Fibroblast of lung (primary cell): ENCODE measurements around the gene CYTH1. TPM values are rescaled to one million over a fixed set of nuclear protein-coding genes. Genes with fewer than 3 reads are reported as not detected.
A peak's percentile ranks its signal among the peaks of the same experiment; 100 is the strongest.

ENCODE experiments used
- DNase-seq, 2 donors: peaks; one replicate each; pipeline versions ENCODE4 v3.0.0 to v3.0.0-alpha.2; 2010; ENCODE audit warnings: low read depth in 2 of 2
- H2AFZ ChIP-seq: 2 replicates; pipeline ENCODE4 v1.5.1; 2012; ENCODE audit warnings: low read length, control low read depth, inconsistent platforms
- H3K27ac ChIP-seq: 2 replicates; pipeline ENCODE4 v1.5.1; 2011; ENCODE audit warnings: low read length, control low read depth; ENCODE audit not compliant: insufficient read depth
- H3K27me3 ChIP-seq: 2 replicates; pipeline ENCODE4 v1.5.1; 2011; ENCODE audit warnings: mild to moderate bottlenecking, low read length; ENCODE audit not compliant: control insufficient read depth, insufficient read depth
- H3K36me3 ChIP-seq: 2 replicates; pipeline ENCODE4 v1.5.1; 2011; ENCODE audit warnings: low read length; ENCODE audit not compliant: control insufficient read depth, insufficient read depth
- H3K4me1 ChIP-seq: 2 replicates; pipeline ENCODE4 v1.5.1; 2011; ENCODE audit warnings: low read length; ENCODE audit not compliant: control insufficient read depth, insufficient read depth; ENCODE audit errors: extremely low read depth
- H3K4me2 ChIP-seq: 2 replicates; pipeline ENCODE4 v1.5.1; 2011; ENCODE audit warnings: low read length, control low read depth; ENCODE audit not compliant: insufficient read depth; ENCODE audit errors: extremely low read depth
- H3K4me3 ChIP-seq, 4 experiments: fragments of 200-600 bp in 1 of 4; sonication (generic) in 1 of 4; replicated peaks in 1 of 4; 2 replicates each; pipeline ENCODE4 v1.5.1; 2011 to 2016; ENCODE audit warnings: low read length in 4 of 4, low read depth in 3 of 4, mild to moderate bottlenecking in 3 of 4, control low read depth in 2 of 4, inconsistent platforms in 1 of 4, mixed read lengths in 1 of 4; ENCODE audit not compliant: insufficient read depth in 1 of 4; ENCODE audit errors: control extremely low read depth in 1 of 4
- H3K79me2 ChIP-seq: 2 replicates; pipeline ENCODE4 v1.5.1; 2012; ENCODE audit warnings: mild to moderate bottlenecking, low read length, inconsistent platforms; ENCODE audit not compliant: control insufficient read depth, insufficient read depth
- H3K9ac ChIP-seq: 2 replicates; pipeline ENCODE4 v1.5.1; 2011; ENCODE audit warnings: mild to moderate bottlenecking, low read length, control low read depth; ENCODE audit not compliant: insufficient read depth
- H3K9me3 ChIP-seq: 2 replicates; pipeline ENCODE4 v1.5.1; 2012; ENCODE audit warnings: low read depth, low read length; ENCODE audit not compliant: control insufficient read depth, insufficient read depth
- H4K20me1 ChIP-seq: 2 replicates; pipeline ENCODE4 v1.5.1; 2011; ENCODE audit warnings: low read length; ENCODE audit not compliant: control insufficient read depth, insufficient read depth; ENCODE audit errors: extremely low read depth
- CTCF ChIP-seq, 2 donors: IDR thresholded peaks in 1 of 2; conservative IDR thresholded peaks in 1 of 2; 1 replicate in 1 of 2; 2 replicates in 1 of 2; pipeline ENCODE4 v1.5.1; 2011 to 2012; ENCODE audit warnings: low read length in 2 of 2, control low read depth in 1 of 2, inconsistent platforms in 1 of 2, low read depth in 1 of 2, mild to moderate bottlenecking in 1 of 2
- EZH2 ChIP-seq: IDR thresholded peaks from 2 replicates; pipeline ENCODE4 v1.5.1; 2012; ENCODE audit warnings: low read length, control low read depth, mild to moderate bottlenecking; ENCODE audit errors: missing control alignments
- polyA plus RNA-seq, 2 donors: library from polyadenylated mRNA; depleted of rRNA in 1 of 2; stranded (reverse) in 1 of 2; unstranded in 1 of 2; fragments of >200 nt; gene quantifications; 2 replicates each; pipeline ENCODE4 v1.2.1, GENCODE V29; 2011 to 2012; ENCODE audit warnings: missing spikeins in 1 of 2
- total RNA-seq: library from RNA; depleted of rRNA; stranded (reverse); fragments of >200 nt; gene quantifications from 2 replicates; pipeline ENCODE4 v1.2.1, GENCODE V29; 2014

The CYTH1 gene
- total and polyA plus RNA-seq, 2 donors (not counting 1 experiment from before 2014, with no cell fraction given) = 8.9 to 9.9 TPM

- Histone ChIP-seq H3K36me3 (peaks cover 2% of the 10 kb centered on the region), H3K4me2 (no peak overlapping the region), H3K27ac (no peak overlapping the region), H3K9ac (no peak overlapping the region), H3K4me3 (no peak overlapping the region), H2AFZ (no peak overlapping the region), H3K4me1 (no peaks in the 10 kb centered on the region), H4K20me1 (no peaks in the 10 kb centered on the region), H3K9me3 (no peaks in the 10 kb centered on the region), H3K79me2 (no peaks in the 10 kb centered on the region), H3K27me3 (no peaks in the 10 kb centered on the region)
- DNase-seq = peak in 1 of 2 donors; percentile 84
- TF ChIP-seq CTCF (conservative IDR thresholded peaks at IDR 0.05 in 1 of 2, IDR thresholded peaks at IDR 0.05 in 1 of 2; ENCODE audit: low read depth in 1 of 2, low read length in 2 of 2) (no peak), EZH2 (no peak)
Observed at GRCh38 chr17:78706271-78706915, 75.7 kb downstream of the CYTH1 start.

- Histone ChIP-seq H4K20me1 (no peaks in the 10 kb centered on the region), H3K9ac (no peak overlapping the region), H3K79me2 (no peaks in the 10 kb centered on the region), H3K36me3 (peaks cover 2% of the 10 kb centered on the region), H3K4me3 (no peak overlapping the region), H3K4me2 (no peak overlapping the region), H3K27ac (no peak overlapping the region), H3K4me1 (no peaks in the 10 kb centered on the region), H3K27me3 (no peaks in the 10 kb centered on the region), H3K9me3 (no peaks in the 10 kb centered on the region), H2AFZ (no peak overlapping the region)
- DNase-seq = no peak
- TF ChIP-seq CTCF (conservative IDR thresholded peaks at IDR 0.05 in 1 of 2, IDR thresholded peaks at IDR 0.05 in 1 of 2; ENCODE audit: low read depth in 1 of 2, low read length in 2 of 2) = no peak
- no peak for TF ChIP-seq EZH2
Observed at GRCh38 chr17:78705071-78705470, 77.0 kb downstream of the CYTH1 start.

- Histone ChIP-seq H3K9me3 (no peaks in the 10 kb centered on the region), H3K4me1 (no peaks in the 10 kb centered on the region), H3K9ac (no peak overlapping the region), H3K4me2 (no peak overlapping the region), H3K27me3 (no peaks in the 10 kb centered on the region), H4K20me1 (no peaks in the 10 kb centered on the region), H3K79me2 (no peaks in the 10 kb centered on the region), H3K36me3 (peaks cover 2% of the 10 kb centered on the region), H3K27ac (no peak overlapping the region), H2AFZ (no peak overlapping the region), H3K4me3 (no peak overlapping the region)
- no peak for DNase-seq
- TF ChIP-seq CTCF (conservative IDR thresholded peaks at IDR 0.05 in 1 of 2, IDR thresholded peaks at IDR 0.05 in 1 of 2; ENCODE audit: low read depth in 1 of 2, low read length in 2 of 2) = no peak
- TF ChIP-seq EZH2 = no peak
Observed at GRCh38 chr17:78704594-78704993, 77.5 kb downstream of the CYTH1 start.
